Endothelial cell (in vitro differentiated cells): ENCODE data around the gene ACAA2. TPM values are rescaled to one million over a fixed set of nuclear protein-coding genes. Genes with fewer than 3 reads are reported as not detected.

Experiments used
- DNase-seq: peaks from one replicate; pipeline ENCODE4 v3.0.0; 2021; ENCODE audit warnings: low spot score
- H3K27ac Mint-ChIP-seq: one replicate; pipeline ENCODE4 v1.8.0; 2021; ENCODE audit warnings: mixed read lengths, inconsistent platforms; ENCODE audit not compliant: unreplicated experiment
- H3K27me3 Mint-ChIP-seq: one replicate; pipeline ENCODE4 v1.8.0; 2021; ENCODE audit warnings: mild to moderate bottlenecking, moderate library complexity, mixed read lengths, inconsistent platforms; ENCODE audit not compliant: unreplicated experiment
- H3K36me3 Mint-ChIP-seq: one replicate; pipeline ENCODE4 v1.8.0; 2021; ENCODE audit warnings: mild to moderate bottlenecking, low read depth, mixed read lengths, inconsistent platforms; ENCODE audit not compliant: unreplicated experiment
- H3K4me1 Mint-ChIP-seq: one replicate; pipeline ENCODE4 v1.8.0; 2021; ENCODE audit warnings: mild to moderate bottlenecking, mixed read lengths, inconsistent platforms; ENCODE audit not compliant: unreplicated experiment
- H3K4me3 Mint-ChIP-seq: one replicate; pipeline ENCODE4 v1.8.0; 2021; ENCODE audit warnings: mild to moderate bottlenecking, mixed read lengths, inconsistent platforms; ENCODE audit not compliant: unreplicated experiment
- H3K9me3 Mint-ChIP-seq: one replicate; pipeline ENCODE4 v1.8.0; 2021; ENCODE audit warnings: mixed read lengths, inconsistent platforms; ENCODE audit not compliant: unreplicated experiment
- total RNA-seq: library from RNA; stranded (reverse); fragmentation: NEBNext Ultra II Directional; extraction: Animal tissue kit (Norgen Biotek cat#: 25700); gene quantifications from one replicate; pipeline ENCODE4 v1.2.1, GENCODE V29; 2021; ENCODE audit not compliant: unreplicated experiment
- TF ChIP-seq, protein P1 (sequence below): fragments of 200-600 bp; sonication (generic); IDR thresholded peaks from one replicate; pipeline ENCODE4 v1.5.0; 2021; ENCODE audit warnings: antibody characterized with exemption; ENCODE audit not compliant: unreplicated experiment

The ACAA2 gene
- total RNA-seq, 1 donor from 2014 or later: 50.6 TPM

DNA sequence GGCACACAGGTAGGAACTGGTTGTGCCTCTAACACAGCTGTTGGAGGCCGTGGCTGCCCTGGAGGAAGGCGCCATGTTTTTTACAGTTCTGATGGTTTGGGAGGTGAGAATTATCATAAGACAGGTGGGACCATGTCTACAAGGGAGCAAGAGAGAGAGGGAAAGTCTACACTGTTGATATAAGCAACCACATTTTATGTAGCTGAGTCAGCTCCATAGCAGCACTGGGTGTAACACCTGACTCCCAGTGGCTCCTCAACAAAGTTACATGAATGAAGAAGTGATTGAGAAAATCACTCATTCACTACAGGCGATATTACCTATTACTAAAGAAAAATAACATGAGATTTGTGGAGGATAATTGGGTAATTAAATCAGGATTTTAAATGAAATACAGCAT, 41.3 kb upstream of the ACAA2 start:
- H3K27me3 Mint-ChIP-seq: peaks cover 2% of the 10 kb centered on the region

DNA sequence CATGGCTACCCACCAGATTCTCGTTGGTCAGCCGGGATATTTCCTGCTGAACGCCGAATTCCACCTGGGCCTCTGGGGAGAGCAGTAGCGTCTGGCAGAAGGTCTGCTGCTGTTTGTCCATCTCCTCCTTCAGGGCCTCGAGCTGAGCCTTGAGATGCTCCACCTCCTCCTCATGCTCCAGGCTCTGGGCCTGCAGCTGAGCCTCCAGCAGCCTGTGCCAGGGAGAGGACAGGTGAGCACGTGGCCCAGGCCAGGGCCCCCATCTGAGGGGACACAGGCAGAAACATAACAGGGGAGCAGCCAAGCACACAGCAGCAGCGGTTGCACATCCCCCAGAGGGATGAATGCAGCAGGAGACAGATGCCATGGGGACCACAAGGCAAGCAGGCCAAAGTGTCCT, 40.1 kb upstream of the ACAA2 start:
- Mint-ChIP-seq H3K9me3 (no peaks in the 10 kb centered on the region), H3K36me3 (no peaks in the 10 kb centered on the region), H3K27me3 (peaks cover 8% of the 10 kb centered on the region), H3K4me1 (peaks cover 6% of the 10 kb centered on the region), H3K27ac (no peak overlapping the region), H3K4me3 (no peak overlapping the region)
- TF ChIP-seq, protein P1, sequence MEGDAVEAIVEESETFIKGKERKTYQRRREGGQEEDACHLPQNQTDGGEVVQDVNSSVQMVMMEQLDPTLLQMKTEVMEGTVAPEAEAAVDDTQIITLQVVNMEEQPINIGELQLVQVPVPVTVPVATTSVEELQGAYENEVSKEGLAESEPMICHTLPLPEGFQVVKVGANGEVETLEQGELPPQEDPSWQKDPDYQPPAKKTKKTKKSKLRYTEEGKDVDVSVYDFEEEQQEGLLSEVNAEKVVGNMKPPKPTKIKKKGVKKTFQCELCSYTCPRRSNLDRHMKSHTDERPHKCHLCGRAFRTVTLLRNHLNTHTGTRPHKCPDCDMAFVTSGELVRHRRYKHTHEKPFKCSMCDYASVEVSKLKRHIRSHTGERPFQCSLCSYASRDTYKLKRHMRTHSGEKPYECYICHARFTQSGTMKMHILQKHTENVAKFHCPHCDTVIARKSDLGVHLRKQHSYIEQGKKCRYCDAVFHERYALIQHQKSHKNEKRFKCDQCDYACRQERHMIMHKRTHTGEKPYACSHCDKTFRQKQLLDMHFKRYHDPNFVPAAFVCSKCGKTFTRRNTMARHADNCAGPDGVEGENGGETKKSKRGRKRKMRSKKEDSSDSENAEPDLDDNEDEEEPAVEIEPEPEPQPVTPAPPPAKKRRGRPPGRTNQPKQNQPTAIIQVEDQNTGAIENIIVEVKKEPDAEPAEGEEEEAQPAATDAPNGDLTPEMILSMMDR: no peak
- DNase-seq: no peak

More for the DNA sequence above, 41.3 kb upstream of the ACAA2 start:
- Mint-ChIP-seq H3K36me3 (no peaks in the 10 kb centered on the region), H3K4me3 (no peak overlapping the region), H3K9me3 (no peaks in the 10 kb centered on the region), H3K4me1 (peaks cover 14% of the 10 kb centered on the region), H3K27ac (no peak overlapping the region)
- DNase-seq: no peak
- TF ChIP-seq, protein P1: no peak

DNA sequence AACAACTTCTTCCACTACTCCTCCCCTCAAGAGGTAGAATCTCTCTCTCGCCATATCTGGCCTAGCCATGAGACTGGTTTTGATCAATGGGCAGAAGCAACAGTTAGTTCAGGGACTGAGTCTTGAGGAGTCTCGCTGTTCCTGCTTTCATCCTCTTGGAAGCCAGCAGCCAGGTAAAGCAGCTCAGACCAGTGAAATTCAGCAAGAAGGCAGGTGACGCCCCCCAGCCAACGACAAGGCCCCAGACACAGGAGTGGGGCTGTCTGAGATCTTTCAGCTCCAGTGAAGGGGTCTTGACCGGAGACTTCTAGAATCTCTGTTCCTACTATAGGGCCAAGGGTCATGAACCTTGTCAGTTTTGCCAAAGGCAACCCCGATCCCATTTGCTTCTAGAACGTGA, 39.7 kb upstream of the ACAA2 start:
- Mint-ChIP-seq H3K9me3 (no peaks in the 10 kb centered on the region), H3K4me1 (peaks cover 1% of the 10 kb centered on the region), H3K4me3 (no peak overlapping the region), H3K27me3 (peaks cover 9% of the 10 kb centered on the region), H3K36me3 (no peaks in the 10 kb centered on the region), H3K27ac (no peak overlapping the region)
- DNase-seq: no peak
- TF ChIP-seq, protein P1: no peak

DNA sequence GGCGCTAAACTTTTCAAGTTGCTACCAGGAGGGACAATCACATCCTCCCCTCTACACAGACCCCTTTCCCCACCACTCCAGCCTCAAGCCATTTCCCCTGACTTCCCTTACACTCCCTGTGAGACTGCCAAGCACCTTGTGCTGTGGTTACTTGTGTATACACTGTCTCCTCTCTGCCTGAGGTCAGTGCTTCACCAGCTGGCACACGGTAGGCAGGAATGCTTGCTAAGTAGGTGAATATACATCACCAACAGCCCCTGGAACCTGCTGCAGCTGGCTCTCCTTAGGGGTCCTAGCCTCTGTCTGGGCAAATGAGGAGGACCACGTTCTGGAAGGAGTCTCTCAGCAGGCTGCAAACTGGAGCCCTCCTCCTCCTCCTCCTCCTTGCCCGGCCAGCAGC, 38.3 kb upstream of the ACAA2 start:
- Mint-ChIP-seq H3K36me3 (no peaks in the 10 kb centered on the region), H3K9me3 (no peaks in the 10 kb centered on the region), H3K4me1 (peaks cover 7% of the 10 kb centered on the region), H3K27me3 (peaks cover 10% of the 10 kb centered on the region), H3K27ac (no peak overlapping the region), H3K4me3 (no peak overlapping the region)
- TF ChIP-seq, protein P1: no peak
- DNase-seq: no peak

DNA sequence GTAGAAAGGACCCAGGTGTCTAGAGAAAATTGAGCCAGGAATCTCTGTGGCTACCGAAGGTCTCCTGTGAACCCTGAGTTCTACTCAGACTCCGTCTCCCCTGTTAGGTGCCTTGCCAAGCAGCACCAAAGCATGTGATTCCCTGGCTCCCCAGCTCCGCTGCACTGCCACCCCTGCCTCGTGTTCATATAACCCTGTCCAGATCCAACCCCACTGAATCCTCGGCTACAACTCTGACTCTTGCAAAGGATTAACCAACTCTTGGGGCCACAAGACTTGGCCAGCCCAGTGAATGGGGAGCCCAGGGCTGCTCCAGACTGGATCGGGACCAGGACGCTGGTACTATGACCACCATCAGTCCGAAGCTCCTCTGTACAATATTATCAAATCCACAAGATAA, 37.3 kb upstream of the ACAA2 start:
- no peak for DNase-seq
- Mint-ChIP-seq H3K9me3 (no peaks in the 10 kb centered on the region), H3K4me1 (peaks cover 8% of the 10 kb centered on the region), H3K27me3 (peaks cover 14% of the 10 kb centered on the region), H3K36me3 (no peaks in the 10 kb centered on the region), H3K27ac (no peak overlapping the region), H3K4me3 (no peak overlapping the region)
- TF ChIP-seq, protein P1: no peak
